ENCODE results near the gene SPECC1L. TPM values are rescaled to one million over a fixed set of nuclear protein-coding genes. Genes with fewer than 3 reads are reported as not detected.

Gene SPECC1L
- total and polyA plus RNA-seq, 7 donors, result 17.4 to 52.6 (median 28.8) TPM

DNA sequence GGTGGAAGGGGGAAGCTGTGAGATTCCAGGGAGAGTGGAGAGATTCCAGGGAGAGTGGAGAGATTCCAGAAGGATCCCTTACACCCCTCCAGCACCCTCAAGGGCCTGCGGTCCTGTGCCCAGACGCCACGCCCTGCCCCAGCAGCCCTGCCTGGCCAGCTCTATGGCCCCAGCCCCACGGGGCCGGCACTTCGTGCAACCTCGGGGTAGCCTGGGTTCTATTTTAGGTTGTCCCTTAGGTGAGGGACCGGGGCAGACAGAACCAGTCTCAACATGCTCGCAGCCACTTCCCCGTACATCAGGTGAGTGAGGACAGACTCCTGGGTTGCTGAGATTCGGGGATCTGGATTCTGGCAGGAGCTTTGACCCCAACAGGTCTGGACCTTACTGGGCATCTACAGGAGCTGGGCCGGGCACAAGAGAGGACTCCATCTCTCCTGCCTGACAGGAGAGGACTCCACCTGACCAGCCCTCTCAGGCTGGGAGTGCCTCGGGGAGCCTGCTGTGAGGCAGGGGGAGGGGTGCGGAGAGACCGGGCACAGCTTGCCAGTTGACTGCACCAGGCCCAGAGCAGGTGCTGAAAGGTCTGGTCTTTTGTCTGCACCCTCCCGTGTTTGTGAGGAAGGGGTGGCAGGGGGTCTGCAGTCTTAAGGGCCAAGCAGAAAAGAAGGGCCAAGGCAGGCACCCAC is 148.3 kb downstream of the SPECC1L start:
- intact Hi-C loops (cut with DNase I), result no loop called here
- peaks cover 0 to 8% (median 7%) of the 10 kb centered on the region in 4 donors for H3K4me1 ChIP-seq
- peaks cover 0 to 26% (median 8%) of the 10 kb centered on the region in 3 donors for H3K27me3 ChIP-seq
- peaks cover 0 to 33% (median 19%) of the 10 kb centered on the region in 4 donors for H3K36me3 ChIP-seq
- TF ChIP-seq, protein P1, sequence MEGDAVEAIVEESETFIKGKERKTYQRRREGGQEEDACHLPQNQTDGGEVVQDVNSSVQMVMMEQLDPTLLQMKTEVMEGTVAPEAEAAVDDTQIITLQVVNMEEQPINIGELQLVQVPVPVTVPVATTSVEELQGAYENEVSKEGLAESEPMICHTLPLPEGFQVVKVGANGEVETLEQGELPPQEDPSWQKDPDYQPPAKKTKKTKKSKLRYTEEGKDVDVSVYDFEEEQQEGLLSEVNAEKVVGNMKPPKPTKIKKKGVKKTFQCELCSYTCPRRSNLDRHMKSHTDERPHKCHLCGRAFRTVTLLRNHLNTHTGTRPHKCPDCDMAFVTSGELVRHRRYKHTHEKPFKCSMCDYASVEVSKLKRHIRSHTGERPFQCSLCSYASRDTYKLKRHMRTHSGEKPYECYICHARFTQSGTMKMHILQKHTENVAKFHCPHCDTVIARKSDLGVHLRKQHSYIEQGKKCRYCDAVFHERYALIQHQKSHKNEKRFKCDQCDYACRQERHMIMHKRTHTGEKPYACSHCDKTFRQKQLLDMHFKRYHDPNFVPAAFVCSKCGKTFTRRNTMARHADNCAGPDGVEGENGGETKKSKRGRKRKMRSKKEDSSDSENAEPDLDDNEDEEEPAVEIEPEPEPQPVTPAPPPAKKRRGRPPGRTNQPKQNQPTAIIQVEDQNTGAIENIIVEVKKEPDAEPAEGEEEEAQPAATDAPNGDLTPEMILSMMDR (IDR thresholded peaks at IDR 0.05), result no peak
- no peak for TF ChIP-seq POLR2AphosphoS5 (IDR thresholded peaks at IDR 0.05)
- no peak for TF ChIP-seq EP300 (IDR thresholded peaks at IDR 0.05)
- TF ChIP-seq POLR2A (IDR thresholded peaks at IDR 0.05), result no peak
- WGBS, 2 donors, result 55 to 83% methylated on average over 16 of the region's 16 CpGs
- no peak overlapping the region for H3K27ac ChIP-seq
- H3K4me3 ChIP-seq, result no peak overlapping the region
- no peak for DNase-seq
- H3K9me3 ChIP-seq, result no peaks in the 10 kb centered on the region

DNA sequence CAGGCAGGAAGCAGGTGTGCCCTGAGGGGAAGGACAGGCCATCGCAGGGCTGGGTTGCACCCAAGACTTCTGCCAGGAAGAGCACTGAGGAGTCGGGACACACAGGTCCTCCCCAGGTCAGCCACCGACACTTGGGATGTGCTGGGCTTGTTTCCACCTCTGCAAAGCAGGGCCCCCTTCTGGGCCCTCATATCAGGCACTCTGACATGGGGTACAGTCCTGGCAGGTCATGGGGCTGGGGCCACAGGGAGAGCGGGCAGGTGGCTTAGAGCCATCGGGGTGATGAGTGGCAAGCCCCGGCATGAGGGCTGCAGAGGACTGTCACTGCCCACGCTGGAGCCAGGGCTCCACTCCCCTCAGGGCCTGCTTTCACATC is 148.8 kb downstream of the SPECC1L start:
- peaks cover 3 to 32% (median 13%) of the 10 kb centered on the region in 3 donors for H3K27me3 ChIP-seq
- no peak overlapping the region for H3K4me3 ChIP-seq
- H3K4me1 ChIP-seq, result peaks cover 0 to 13% (median 12%) of the 10 kb centered on the region in 4 donors
- H3K27ac ChIP-seq, result no peak overlapping the region
- DNase-seq, result no peak
- TF ChIP-seq, protein P1 (IDR thresholded peaks at IDR 0.05), result no peak
- TF ChIP-seq EP300 (IDR thresholded peaks at IDR 0.05) (no peak), POLR2A (IDR thresholded peaks at IDR 0.05) (no peak), POLR2AphosphoS5 (IDR thresholded peaks at IDR 0.05) (no peak)
- WGBS, 2 donors, result 52 to 72% methylated on average over 7 of the region's 7 CpGs
- peaks cover 0 to 27% (median 16%) of the 10 kb centered on the region in 4 donors for H3K36me3 ChIP-seq
- H3K9me3 ChIP-seq, result no peaks in the 10 kb centered on the region
- intact Hi-C loops (cut with DNase I), result no loop called here

DNA sequence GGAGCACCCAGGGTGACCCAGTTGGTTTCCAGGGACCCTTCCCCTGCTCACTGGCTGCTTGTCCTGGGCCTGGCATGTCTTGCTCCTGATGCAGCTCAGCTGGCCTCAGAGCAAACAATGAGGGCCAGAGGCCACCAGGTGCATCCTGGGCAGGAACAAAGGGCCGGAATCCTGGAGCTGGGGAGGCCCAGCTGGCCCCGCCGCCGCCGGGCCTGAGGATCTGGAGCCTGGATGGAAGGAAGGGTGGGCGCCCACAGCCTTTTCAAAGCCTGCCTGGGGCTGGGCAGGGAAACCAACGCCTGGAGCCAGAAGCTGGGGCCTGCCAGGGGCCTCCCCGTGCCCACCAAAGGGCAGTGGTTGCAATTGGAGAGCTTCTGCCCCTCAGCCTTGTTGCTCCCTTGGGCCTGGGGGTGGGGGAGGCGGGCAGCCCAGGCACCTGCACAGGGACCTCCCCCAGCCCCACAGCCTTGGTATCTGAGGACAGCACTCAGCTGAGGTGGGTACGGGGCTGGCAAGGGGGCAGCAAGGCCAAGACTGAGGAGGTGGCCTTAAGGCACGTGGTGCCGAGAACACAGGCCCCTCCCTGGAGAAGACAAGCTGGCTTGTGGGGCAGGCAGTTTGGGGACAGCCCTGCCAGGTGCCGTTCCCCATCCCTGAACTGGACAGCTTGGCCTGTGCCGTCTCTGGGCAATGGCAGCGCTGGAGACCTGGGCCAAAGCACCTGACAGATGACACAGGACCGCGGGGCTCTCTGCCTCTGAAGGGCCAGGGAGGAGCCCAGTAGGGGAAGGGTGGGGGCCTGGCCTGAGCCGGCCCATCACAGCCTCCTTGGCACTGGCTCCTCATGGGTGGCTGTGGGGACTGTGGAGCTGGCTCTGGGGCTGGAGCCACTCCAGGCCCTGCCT is 149.7 kb downstream of the SPECC1L start:
- DNase-seq, result peak; percentile 72
- intact Hi-C loops (cut with DNase I), result loop anchor here (5.0 to 10.0 kb wide), 2 partner anchors 102 to 334 kb away; no protein-coding TSS in a partner anchor

DNA sequence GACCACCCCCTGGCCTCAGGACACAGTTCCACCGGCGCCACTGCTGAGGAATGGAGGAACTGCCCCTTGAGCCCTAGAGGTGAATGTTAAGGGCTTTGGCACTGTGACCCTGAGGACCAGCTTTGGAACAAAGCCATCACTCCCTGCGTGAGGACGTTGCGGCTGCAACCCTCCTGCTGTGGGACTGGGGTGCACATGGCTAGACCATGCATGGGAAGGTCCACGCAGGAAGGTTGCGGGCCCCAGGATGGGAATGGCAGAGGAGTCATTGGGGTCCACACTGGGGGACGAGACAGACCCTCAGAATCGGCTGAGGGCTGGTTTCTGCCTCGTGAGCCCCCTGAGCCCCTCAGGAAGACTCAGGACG is 150.3 kb downstream of the SPECC1L start:
- no peak for TF ChIP-seq POLR2A (IDR thresholded peaks at IDR 0.05)
- TF ChIP-seq EP300 (IDR thresholded peaks at IDR 0.05), result no peak
- peak in 1 of 4 donors; percentile 13 for TF ChIP-seq POLR2AphosphoS5 (IDR thresholded peaks at IDR 0.05)
- TF ChIP-seq, protein P1 (IDR thresholded peaks at IDR 0.05), result no peak
- 54 to 76% methylated on average over 11 of the region's 11 CpGs for WGBS, 2 donors

More for the DNA sequence above, 149.7 kb downstream of the SPECC1L start:
- H3K27ac ChIP-seq, result peak overlapping the region in 1 of 4 donors; percentile 14
- H3K4me1 ChIP-seq, result peaks cover 0 to 17% (median 15%) of the 10 kb centered on the region in 4 donors
- peaks cover 4 to 40% (median 20%) of the 10 kb centered on the region in 3 donors for H3K27me3 ChIP-seq
- TF ChIP-seq, protein P1 (IDR thresholded peaks at IDR 0.05), result no peak
- peak in 2 of 4 donors; percentile 48 to 57 for TF ChIP-seq POLR2AphosphoS5 (IDR thresholded peaks at IDR 0.05)
- H3K36me3 ChIP-seq, result peaks cover 0 to 19% (median 7%) of the 10 kb centered on the region in 4 donors
- no peak overlapping the region for H3K4me3 ChIP-seq
- 27 to 67% methylated on average over 18 of the region's 18 CpGs for WGBS, 2 donors
- H3K9me3 ChIP-seq, result no peaks in the 10 kb centered on the region

More for the DNA sequence above, 150.3 kb downstream of the SPECC1L start:
- Histone ChIP-seq H3K27me3 (peaks cover 4 to 43% (median 20%) of the 10 kb centered on the region in 3 donors), H3K4me3 (no peak overlapping the region), H3K27ac (no peak overlapping the region), H3K9me3 (no peaks in the 10 kb centered on the region), H3K4me1 (peaks cover 0 to 17% (median 15%) of the 10 kb centered on the region in 4 donors), H3K36me3 (peaks cover 0 to 12% (median 5%) of the 10 kb centered on the region in 4 donors)
- intact Hi-C loops (cut with DNase I), result loop anchor here (5.0 to 10.0 kb wide), 2 partner anchors 101 to 334 kb away; no protein-coding TSS in a partner anchor
- DNase-seq, result no peak
